ENCODE results near the gene LRG1. TPM values are rescaled to one million over a fixed set of nuclear protein-coding genes. Genes with fewer than 3 reads are reported as not detected.
A peak's percentile ranks its signal among the peaks of the same experiment; 100 is the strongest.
"Not testable (repeated sequence)": the region's sequence is repeated elsewhere in the genome, so short reads cannot be mapped to it uniquely, and the experiment has no call there.

LRG1 gene
- total RNA-seq, 1 donor from 2014 or later: 3.3 TPM

DNA sequence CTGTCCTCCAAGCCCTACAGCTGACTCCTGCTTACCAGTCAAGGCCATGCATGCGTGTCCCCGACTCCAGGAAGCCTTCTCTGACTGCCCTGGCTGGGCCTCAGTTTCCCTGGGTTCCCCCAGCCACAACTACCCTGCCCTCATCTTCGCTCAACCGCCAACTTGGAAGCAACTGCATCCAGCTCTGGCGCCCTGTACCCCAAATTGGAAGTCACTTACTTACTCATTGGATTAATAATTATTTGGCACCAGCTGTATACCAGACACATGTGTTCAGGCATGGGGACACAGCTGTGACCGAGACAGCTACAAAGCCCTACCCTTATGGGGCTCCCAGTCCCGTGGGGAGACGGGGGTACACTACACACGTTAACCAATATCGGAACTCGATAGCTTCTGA lies 30.6 kb upstream of the LRG1 start:
- Histone ChIP-seq H3K4me1 (no peaks in the 10 kb centered on the region), H3K4me3 (no peak overlapping the region), H3K36me3 (no peaks in the 10 kb centered on the region), H3K9me3 (no peaks in the 10 kb centered on the region), H3K27ac (no peak overlapping the region), H3K27me3 (no peaks in the 10 kb centered on the region)
- TF ChIP-seq, protein P1, sequence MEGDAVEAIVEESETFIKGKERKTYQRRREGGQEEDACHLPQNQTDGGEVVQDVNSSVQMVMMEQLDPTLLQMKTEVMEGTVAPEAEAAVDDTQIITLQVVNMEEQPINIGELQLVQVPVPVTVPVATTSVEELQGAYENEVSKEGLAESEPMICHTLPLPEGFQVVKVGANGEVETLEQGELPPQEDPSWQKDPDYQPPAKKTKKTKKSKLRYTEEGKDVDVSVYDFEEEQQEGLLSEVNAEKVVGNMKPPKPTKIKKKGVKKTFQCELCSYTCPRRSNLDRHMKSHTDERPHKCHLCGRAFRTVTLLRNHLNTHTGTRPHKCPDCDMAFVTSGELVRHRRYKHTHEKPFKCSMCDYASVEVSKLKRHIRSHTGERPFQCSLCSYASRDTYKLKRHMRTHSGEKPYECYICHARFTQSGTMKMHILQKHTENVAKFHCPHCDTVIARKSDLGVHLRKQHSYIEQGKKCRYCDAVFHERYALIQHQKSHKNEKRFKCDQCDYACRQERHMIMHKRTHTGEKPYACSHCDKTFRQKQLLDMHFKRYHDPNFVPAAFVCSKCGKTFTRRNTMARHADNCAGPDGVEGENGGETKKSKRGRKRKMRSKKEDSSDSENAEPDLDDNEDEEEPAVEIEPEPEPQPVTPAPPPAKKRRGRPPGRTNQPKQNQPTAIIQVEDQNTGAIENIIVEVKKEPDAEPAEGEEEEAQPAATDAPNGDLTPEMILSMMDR (IDR thresholded peaks at IDR 0.05): no peak
- intact Hi-C loops (cut with DNase I): no loop called here
- DNase-seq (ENCODE audit: low spot score in 2 of 2): no peak

DNA sequence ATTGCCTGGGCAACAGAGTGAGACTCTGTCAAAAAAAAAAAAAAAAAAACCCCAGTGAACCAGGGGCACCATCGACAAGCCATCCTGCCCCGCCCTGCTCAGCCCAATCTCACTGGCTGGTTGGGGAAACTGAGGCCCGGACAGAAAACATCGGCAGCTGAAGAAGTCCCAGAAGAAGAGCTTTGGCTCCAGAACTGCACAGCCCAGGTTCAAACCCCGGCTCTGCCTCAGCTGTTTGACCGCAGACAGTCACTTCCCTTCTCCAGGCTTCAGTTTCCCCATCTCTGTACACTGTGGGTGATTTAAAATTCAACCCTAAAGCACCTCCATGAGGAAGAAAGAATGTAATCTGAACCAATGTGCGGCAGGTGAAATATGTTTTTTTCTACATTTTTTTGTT lies 29.1 kb upstream of the LRG1 start:
- no peaks in the 10 kb centered on the region for H3K27me3 ChIP-seq
- intact Hi-C loops (cut with DNase I): no loop called here
- H3K36me3 ChIP-seq: no peaks in the 10 kb centered on the region
- no peak overlapping the region for H3K4me3 ChIP-seq
- TF ChIP-seq, protein P1 (IDR thresholded peaks at IDR 0.05): no peak
- DNase-seq (ENCODE audit: low spot score in 2 of 2): no peak
- H3K27ac ChIP-seq: no peak overlapping the region
- no peaks in the 10 kb centered on the region for H3K9me3 ChIP-seq
- no peaks in the 10 kb centered on the region for H3K4me1 ChIP-seq

DNA sequence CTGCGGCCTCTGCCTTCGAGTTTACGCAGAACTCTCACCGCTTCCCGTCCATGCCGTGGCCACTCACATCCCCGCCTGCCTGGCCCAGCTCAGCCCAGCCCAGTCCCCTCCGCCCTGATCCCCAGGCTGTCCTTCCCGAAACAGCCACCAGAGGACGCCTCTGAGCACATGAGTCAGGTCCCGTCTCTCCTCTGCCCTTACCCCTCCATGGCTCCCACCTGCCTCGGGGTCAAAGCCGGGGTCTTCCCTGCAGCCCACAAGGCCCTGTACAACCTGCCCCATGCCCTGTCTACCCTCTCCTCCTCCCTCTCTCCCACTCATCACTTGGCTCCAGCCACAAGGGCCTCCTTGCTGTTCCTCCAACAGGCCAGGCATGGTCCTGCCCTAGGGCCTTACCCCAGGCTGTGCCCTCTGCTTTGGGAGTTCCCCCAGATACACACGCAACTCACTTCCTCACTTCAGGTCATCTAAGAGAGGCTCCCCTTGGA lies 27.8 kb upstream of the LRG1 start:
- intact Hi-C loops (cut with DNase I): no loop called here
- TF ChIP-seq, protein P1 (IDR thresholded peaks at IDR 0.05): peak; percentile 54 to 56 (median 55)
- Histone ChIP-seq H3K36me3 (no peaks in the 10 kb centered on the region), H3K4me1 (no peaks in the 10 kb centered on the region), H3K27ac (no peak overlapping the region), H3K4me3 (no peak overlapping the region), H3K27me3 (no peaks in the 10 kb centered on the region), H3K9me3 (no peaks in the 10 kb centered on the region)
- no peak for DNase-seq (ENCODE audit: low spot score in 2 of 2)

DNA sequence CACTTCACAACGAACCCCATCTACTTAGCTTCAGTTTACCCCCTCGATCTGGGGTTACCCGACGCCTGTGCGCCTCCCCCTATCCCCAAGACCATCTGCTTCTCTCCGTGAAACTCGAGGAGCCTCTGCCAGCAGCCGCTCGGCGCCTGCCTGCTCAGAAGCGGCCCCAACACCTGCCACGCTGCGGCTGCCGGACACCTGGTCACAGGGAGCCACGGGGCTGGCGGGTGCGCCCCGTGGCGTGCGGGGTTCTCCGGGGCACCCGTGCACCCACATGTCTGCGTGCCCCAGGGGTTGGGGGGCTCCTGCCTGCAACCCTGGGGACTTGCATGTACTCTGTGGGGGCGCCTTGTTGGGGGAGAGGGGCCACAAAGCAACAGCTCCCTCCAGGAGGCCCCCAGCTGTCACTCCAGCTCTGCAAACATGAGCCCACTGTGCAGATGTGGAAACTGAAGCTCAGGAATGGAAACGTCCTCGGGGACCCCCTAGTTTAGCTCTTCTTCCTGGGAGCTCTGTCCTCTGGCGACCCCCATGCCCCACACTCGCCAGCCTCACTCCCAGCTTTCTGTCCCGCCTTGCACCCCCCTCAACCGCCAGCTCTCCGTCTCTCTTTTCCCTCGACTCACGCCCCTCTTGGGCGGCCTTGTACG lies 26.7 kb upstream of the LRG1 start:
- no peaks in the 10 kb centered on the region for H3K27me3 ChIP-seq
- intact Hi-C loops (cut with DNase I): no loop called here

DNA sequence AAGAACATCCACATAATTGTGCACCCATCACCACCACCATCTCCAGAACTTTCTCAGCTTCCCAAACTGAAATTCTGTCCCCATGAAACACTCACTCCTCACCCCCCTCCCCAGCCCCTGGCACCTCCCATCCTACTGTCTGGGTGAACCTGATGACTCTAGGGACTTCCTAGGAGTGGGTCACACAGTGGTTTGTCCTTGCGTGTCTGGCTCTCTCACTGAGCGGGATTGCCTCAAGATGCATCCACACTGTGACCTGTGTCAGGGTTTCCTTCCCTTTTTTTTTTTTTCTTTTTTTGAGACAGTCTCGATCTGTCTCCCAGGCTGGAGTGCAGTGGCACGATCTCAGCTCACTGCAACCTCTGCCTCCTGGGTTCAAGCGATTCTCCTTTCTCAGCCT lies 23.7 kb upstream of the LRG1 start:
- H3K27ac ChIP-seq; H3K4me1 ChIP-seq; DNase-seq (ENCODE audit: low spot score in 2 of 2); H3K36me3 ChIP-seq; H3K27me3 ChIP-seq; H3K9me3 ChIP-seq; H3K4me3 ChIP-seq; intact Hi-C loops (cut with DNase I): not testable (repeated sequence)

More for the DNA sequence above, 26.7 kb upstream of the LRG1 start:
- no peak for DNase-seq (ENCODE audit: low spot score in 2 of 2)
- Histone ChIP-seq H3K9me3 (no peaks in the 10 kb centered on the region), H3K4me1 (no peaks in the 10 kb centered on the region), H3K27ac (no peak overlapping the region), H3K36me3 (no peaks in the 10 kb centered on the region), H3K4me3 (no peak overlapping the region)
- TF ChIP-seq, protein P1 (IDR thresholded peaks at IDR 0.05): no peak

DNA sequence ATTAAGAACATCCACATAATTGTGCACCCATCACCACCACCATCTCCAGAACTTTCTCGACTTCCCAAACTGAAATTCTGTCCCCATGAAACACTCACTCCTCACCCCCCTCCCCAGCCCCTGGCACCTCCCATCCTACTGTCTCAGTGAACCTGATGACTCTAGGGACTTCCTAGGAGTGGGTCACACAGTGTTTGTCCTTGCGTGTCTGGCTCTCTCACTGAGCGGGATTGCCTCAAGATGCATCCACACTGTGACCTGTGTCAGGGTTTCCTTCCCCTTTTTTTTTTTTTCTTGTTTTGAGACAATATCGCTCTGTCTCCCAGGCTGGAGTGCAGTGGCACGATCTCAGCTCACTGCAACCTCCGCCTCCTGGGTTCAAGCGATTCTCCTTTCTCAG lies 22.2 kb upstream of the LRG1 start:
- H3K27me3 ChIP-seq; H3K27ac ChIP-seq; H3K4me1 ChIP-seq; intact Hi-C loops (cut with DNase I); H3K36me3 ChIP-seq; H3K4me3 ChIP-seq; H3K9me3 ChIP-seq; DNase-seq (ENCODE audit: low spot score in 2 of 2): not testable (repeated sequence)

Data from ascending aorta (tissue), 2 donors.